ENCODE measurements around the gene UBE2G2. TPM values are rescaled to one million over a fixed set of nuclear protein-coding genes. Genes with fewer than 3 reads are reported as not detected.

Gene UBE2G2
- total RNA-seq, 2 donors from 2014 or later: 46.9 to 75.7 TPM

- Histone ChIP-seq H3K27ac (no peak overlapping the region), H3K4me1 (replicated peaks) (no peaks in the 10 kb centered on the region), H3K4me3 (no peak overlapping the region), H3K27me3 (replicated peaks; ENCODE audit: insufficient read depth) (no peaks in the 10 kb centered on the region), H3K36me3 (no peaks in the 10 kb centered on the region), H3K9me3 (no peaks in the 10 kb centered on the region)
- intact Hi-C loops (cut with DNase I): no loop called here
- DNase-seq (ENCODE audit: low spot score): no peak
- WGBS: 87% methylated on average over 4 of the region's 4 CpGs
- TF ChIP-seq POLR2AphosphoS5 (IDR thresholded peaks at IDR 0.05) (no peak), POLR2A (IDR thresholded peaks at IDR 0.05) (no peak), CTCF (IDR thresholded peaks at IDR 0.05) (no peak)
Observed at GRCh38 chr21:44828362-44829056, 26.9 kb upstream of the UBE2G2 start.

DNA sequence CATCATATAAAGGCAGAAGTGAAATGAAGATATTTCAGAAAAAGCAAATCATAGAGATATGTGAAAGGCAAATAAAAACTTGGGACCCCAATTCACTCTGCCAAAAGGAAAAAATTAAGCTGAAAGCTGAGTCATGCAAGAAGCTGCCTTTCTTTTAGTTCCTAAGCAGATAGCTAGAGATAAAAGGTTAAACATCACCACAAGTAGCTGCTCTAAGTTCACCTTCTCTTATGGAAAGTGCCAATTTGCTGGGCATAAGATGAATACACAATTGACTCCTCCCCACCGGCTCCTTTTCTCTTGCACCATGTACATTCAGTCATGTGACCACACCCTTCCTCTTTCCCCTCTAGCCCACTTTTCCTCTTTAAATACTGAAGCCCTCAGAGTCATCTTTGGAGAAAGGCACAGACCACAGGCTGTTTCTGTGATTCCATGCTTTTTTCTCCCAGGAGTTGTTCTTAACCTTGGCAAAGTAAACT is 21.6 kb upstream of the UBE2G2 start:
- TF ChIP-seq CTCF (IDR thresholded peaks at IDR 0.05) (no peak), POLR2A (IDR thresholded peaks at IDR 0.05) (no peak), POLR2AphosphoS5 (IDR thresholded peaks at IDR 0.05) (no peak)
- Histone ChIP-seq H3K4me3 (no peak overlapping the region), H3K9me3 (no peaks in the 10 kb centered on the region), H3K36me3 (no peaks in the 10 kb centered on the region), H3K4me1 (replicated peaks) (no peaks in the 10 kb centered on the region), H3K27ac (no peak overlapping the region), H3K27me3 (replicated peaks; ENCODE audit: insufficient read depth) (no peaks in the 10 kb centered on the region)
- DNase-seq (ENCODE audit: low spot score): no peak
- intact Hi-C loops (cut with DNase I): no loop called here
- WGBS: 92% methylated on average over 1 of the region's 1 CpG

- no peaks in the 10 kb centered on the region for H3K36me3 ChIP-seq
- no peak for TF ChIP-seq POLR2AphosphoS5 (IDR thresholded peaks at IDR 0.05)
- TF ChIP-seq CTCF (IDR thresholded peaks at IDR 0.05): no peak
- no peak for TF ChIP-seq POLR2A (IDR thresholded peaks at IDR 0.05)
- H3K27ac ChIP-seq: no peak overlapping the region
- no peak overlapping the region for H3K4me3 ChIP-seq
- intact Hi-C loops (cut with DNase I): no loop called here
- WGBS: 72% methylated on average over 5 of the region's 5 CpGs
- H3K27me3 ChIP-seq (replicated peaks; ENCODE audit: insufficient read depth): no peaks in the 10 kb centered on the region
- no peaks in the 10 kb centered on the region for H3K9me3 ChIP-seq
- H3K4me1 ChIP-seq (replicated peaks): no peaks in the 10 kb centered on the region
- no peak for DNase-seq (ENCODE audit: low spot score)
Observed at GRCh38 chr21:44822484-44823178, 21.0 kb upstream of the UBE2G2 start.

DNA sequence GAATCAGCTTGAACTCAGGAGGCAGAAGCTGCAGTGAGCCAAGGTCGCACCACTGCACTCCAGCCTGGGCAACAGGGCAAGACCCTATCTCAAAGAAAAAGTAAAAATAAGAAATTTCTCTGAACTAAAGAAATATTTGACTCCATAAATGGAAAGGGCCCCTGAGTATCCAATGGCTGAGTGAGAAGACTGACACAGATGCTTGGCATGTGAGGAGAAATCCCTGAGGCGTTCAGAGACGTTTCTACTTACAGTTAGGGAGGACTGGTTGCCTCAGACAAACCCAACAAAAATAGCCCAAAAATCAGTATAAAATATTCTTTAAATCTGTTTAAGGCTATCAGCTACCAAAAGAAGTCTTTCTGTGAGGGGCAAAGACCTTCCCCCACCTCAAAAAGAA is 19.2 kb upstream of the UBE2G2 start:
- 64% methylated on average over 3 of the region's 3 CpGs for WGBS
- TF ChIP-seq CTCF (IDR thresholded peaks at IDR 0.05) (no peak), POLR2A (IDR thresholded peaks at IDR 0.05) (no peak), POLR2AphosphoS5 (IDR thresholded peaks at IDR 0.05) (no peak)
- no peak for DNase-seq (ENCODE audit: low spot score)
- no peak overlapping the region for H3K4me3 ChIP-seq
- no peaks in the 10 kb centered on the region for H3K9me3 ChIP-seq
- peaks cover 2% of the 10 kb centered on the region for H3K4me1 ChIP-seq (replicated peaks)
- no peaks in the 10 kb centered on the region for H3K36me3 ChIP-seq
- no peaks in the 10 kb centered on the region for H3K27me3 ChIP-seq (replicated peaks; ENCODE audit: insufficient read depth)
- no peak overlapping the region for H3K27ac ChIP-seq
- intact Hi-C loops (cut with DNase I): no loop called here

All from prostate gland (tissue), 2 donors.